NCI-H2227 (cell line): ENCODE measurements around the gene PTPRC.

Experiments used
- DNase-seq: peaks from one replicate; lab custom pipeline; 2025; ENCODE audit not compliant: unreplicated experiment; lab: John Stamatoyannopoulos, UW

The PTPRC gene

DNA sequence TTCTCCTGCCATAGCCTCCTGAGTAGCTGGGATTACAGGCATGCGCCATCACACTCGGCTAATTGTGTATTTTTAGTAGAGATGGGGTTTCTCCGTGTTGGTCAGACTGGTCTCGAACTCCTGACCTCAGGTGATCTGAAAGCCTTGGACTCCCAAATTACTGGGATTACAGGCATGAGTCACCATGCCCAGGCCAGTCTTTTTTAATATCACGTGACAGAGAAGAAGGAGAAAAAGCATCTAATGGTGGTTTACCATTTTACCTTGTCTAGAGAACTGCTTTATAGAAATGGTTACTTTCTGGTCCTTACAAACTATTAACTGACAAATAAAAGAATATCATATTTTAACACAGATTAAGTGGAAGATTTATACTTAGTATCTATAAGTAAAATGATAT lies 168.0 kb downstream of the PTPRC start:
- DNase-seq, result no peak
